NCI-H345 (cell line): ENCODE results near the gene MTMR1.

Experiments
- DNase-seq: peaks from one replicate; lab custom pipeline; 2025; lab: John Stamatoyannopoulos, UW

Gene MTMR1

GRCh38 chrX:150692831-150693724, at the start of gene MTMR1:
Gene MTMR1 (plus strand): TSS chrX:150693396. CDS start chrX:150693531, 135 bp downstream.
- DNase-seq: peak; percentile 54

- DNase-seq: no peak
Observed at GRCh38 chrX:150643958-150644357, 49.2 kb upstream of the MTMR1 start.

- no peak for DNase-seq
Observed at GRCh38 chrX:150644422-150644821, 48.8 kb upstream of the MTMR1 start.

DNA sequence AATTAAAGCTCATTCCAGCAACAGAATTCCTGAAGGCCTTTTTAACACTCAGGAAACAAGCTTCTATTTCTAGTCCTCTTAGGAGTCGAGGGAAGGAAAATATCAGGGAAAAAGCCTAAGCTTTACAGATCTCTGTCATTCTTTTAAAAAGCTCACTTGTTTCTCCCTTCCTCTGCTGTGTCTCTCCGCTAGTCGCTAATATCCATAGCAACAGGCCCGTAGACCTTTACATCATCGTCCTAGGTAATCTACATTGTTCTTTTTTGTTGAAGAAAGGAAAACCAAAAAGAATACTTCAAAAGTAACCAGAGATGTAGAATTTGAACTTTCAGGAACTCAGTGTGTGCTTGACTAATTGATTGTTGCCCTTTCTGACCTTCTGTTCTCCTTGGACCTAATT, 45.9 kb upstream of the MTMR1 start:
- no peak for DNase-seq

DNA sequence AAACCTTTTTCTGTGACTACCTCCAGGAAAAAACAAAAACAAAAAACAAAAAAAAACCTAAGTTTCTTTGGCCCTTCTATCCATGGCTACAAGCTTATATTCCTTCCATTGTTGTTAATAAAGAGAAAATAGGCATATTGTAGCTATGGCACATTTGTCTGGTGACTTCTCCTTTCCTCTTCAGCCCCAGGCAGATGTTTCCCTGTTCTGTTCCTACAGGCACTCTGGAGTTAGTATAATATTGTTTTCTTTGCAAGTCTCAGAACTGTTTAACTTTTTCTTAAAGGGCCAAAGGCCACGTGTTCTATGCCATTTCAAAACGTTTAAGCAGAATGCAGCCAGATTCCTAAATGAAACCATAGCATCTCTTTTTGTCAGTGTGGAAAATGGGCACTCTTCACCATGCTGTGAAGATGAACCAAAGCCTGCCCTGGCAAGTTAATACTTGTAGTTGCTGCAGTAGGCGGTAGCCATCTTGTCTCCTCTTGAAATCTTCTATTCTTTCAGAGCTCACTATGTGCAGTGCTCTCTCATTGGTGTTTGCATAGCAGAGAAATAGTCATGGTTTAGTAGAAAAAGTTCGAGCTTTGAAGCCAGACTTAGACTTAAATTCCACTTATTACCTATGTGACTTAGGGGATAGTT, 44.8 kb upstream of the MTMR1 start:
- no peak for DNase-seq

GRCh38 chrX:150649096-150649870, 43.9 kb upstream of the MTMR1 start:
- DNase-seq: no peak

DNA sequence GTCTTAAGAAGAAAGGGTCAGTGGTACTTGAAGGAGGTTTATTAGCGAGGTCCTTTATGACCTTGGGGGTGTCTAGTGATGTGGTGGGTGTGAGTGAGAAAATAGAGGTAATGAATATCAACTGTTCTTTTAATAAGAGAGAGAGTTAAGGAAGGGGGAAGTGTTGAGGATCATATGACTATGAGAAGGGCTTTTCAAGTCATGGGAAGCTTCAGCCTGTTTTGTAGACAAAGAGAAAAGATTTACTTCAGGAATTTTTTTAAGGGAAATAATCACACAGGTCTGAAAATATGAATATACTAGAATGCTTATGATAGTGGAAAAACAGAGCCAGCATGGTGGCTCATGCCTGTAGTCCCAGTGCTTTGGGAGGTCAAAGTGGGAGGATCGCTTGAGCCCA, 41.3 kb upstream of the MTMR1 start:
- DNase-seq: no peak

DNA sequence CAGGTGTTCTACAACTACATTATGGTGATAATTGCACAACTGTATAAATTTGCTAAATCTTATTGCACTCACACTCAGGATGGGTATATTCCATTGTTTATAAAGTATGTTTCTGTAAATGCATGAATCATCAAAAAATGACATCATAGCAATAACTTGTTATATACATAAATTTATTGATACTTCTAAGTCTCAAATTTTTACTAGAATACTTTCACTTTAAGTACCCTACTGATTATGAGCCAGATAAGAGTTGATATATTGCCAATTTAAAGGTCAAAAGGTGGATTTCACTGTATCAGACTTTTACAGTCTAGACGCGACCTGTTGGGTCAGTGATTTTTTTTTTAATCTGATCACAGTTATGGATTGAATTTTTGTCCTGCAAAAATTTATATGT, 37.4 kb upstream of the MTMR1 start:
- DNase-seq: no peak

DNA sequence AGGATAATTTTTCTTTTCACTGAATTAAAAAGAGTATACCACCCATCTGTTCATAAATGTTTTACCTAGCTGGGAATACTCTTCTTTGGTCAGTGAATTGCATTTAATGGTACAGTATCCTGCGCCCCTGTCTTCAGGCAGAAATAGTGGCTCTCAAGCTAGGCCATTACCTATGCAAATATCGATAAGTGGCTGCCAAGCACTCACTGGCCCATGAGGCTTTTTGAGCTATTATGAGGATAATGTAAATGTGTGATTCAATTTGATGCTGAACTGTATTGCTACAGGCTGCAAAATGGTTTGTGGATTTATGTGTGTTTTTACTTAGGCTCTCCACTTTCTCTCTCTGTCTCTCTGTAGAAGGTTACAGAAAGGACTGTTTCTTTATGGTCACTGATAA, 30.1 kb upstream of the MTMR1 start:
- DNase-seq: peak; percentile 45

DNA sequence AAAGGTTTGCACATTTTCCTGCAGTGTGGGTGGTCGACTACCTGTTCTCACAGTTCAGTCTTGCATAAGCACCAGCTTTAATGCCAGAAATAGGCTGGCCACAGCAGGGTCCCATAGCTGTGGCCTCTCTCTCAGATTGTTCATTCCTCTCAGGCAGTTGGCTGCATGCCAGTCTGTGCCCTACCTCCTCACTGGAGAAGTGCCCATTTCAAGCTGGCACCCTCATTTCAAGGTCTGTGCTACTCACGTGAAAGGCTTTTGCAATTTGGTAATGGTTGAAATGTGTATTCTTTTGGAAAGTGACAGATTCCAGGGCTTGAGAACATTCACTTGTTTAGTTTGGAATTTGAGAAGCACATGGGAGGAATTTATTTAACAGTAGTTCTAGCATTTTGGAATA, 28.9 kb upstream of the MTMR1 start:
- peak; percentile 90 for DNase-seq

DNA sequence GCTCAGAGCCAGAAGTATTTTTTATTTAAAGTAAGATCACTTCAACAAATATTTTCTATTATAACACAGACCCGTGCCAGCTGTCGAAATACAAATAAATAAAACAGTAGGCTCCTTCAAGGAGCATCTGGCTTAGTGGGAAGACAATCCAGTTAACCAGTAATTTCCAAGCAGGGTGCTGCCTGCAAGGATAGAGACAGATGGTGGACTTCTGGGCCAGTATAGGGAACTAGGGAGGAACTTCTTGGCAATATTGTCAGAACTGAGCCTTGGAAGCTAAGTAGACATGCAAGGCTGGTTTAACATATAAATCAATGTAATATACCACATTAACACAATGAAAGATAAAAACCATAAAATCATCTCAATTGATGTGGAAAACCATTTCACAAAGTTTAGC, 17.0 kb upstream of the MTMR1 start:
- DNase-seq: no peak

- DNase-seq: no peak
Observed at GRCh38 chrX:150680974-150681373, 12.2 kb upstream of the MTMR1 start.

GRCh38 chrX:150683112-150683511, 10.1 kb upstream of the MTMR1 start:
- no peak for DNase-seq

GRCh38 chrX:150683536-150684146, 9.6 kb upstream of the MTMR1 start:
- DNase-seq: peak; percentile 8

- DNase-seq: no peak
Observed at GRCh38 chrX:150688911-150689451, 4.2 kb upstream of the MTMR1 start.

- no peak for DNase-seq
Observed at GRCh38 chrX:150690126-150690525, 3.1 kb upstream of the MTMR1 start.

DNA sequence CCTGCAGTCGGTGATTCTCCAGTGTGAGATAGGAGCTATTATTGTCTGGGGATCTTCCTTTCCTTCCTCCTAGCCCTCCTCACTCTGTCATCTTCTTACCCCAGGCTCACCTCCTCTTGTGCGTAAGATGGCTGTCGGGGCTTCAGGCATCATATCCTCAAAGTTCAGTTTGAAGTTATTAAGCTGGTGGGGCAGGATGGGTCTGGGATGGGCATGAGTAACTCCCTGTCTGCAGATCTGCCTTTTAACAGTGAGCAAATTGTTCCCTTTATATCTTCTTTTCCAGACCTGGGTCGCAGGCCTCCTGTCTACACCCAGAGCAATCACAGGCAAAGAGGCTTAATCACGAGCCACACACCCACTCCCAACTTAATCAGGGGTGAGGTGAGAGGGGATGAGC, 900 bp upstream of the MTMR1 start:
- DNase-seq: no peak

GRCh38 chrX:150693725-150694574, 754 bp downstream of the MTMR1 start:
- DNase-seq: peak; percentile 75

DNA sequence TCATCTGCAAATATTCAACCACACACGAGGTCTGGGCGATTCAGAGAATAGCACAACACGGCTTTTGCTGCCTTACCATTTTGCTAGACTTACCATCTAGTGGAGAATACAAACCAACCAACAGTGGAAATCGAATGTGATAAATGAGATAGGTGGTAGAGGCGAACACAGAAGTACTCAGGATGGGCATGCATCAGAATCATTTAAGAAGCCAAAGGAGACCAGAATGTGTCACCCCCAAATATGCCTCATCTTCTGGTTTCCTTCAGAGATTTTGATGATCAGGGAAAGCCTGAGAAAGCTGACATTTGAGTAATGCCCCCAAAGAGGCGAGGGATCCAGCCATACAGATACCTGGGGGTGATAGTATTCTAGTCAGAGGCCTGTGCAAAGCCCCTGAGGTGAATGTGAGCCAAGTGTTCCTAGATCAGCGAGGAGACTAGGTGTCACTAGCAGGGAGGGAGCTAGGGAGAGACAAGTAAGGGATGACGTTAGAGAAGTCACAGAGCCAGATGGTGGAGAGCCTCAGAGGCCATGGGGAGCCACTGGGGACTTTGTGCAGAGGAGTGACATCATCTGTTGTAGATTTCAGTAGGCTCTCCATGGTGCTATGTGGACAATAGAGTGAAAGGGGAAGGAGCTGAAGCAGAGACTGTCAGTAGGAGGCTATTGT, 1.7 kb downstream of the MTMR1 start:
- no peak for DNase-seq

DNA sequence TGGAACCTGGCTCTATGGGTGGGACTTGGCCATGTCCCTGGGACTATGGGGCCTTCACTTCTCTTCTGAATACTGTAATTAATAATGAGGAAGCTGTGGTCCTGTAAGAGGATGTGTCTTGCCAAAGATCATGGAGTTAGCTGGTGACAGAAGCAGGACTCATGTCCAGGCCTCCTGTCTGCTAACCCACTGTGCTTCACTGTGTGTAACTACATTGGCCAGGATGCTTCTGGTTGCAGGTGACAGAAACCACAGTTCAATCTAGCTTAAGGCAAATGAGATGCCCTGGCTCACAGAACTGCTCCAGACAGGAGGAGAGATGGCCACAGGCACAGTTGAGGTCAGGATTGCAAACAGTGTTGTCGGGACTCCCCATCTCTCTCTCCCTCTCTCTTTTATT, 3.1 kb downstream of the MTMR1 start:
- DNase-seq: no peak
